GM19238 (cell line): ENCODE results near the gene CRYGA.
A peak's percentile ranks its signal among the peaks of the same experiment; 100 is the strongest.

Experiments used
- DNase-seq: peaks from one replicate; pipeline ENCODE4 v3.0.0; 2011; ENCODE audit warnings: low spot score; ENCODE audit not compliant: insufficient read length

CRYGA gene, protein sequence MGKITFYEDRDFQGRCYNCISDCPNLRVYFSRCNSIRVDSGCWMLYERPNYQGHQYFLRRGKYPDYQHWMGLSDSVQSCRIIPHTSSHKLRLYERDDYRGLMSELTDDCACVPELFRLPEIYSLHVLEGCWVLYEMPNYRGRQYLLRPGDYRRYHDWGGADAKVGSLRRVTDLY

DNA sequence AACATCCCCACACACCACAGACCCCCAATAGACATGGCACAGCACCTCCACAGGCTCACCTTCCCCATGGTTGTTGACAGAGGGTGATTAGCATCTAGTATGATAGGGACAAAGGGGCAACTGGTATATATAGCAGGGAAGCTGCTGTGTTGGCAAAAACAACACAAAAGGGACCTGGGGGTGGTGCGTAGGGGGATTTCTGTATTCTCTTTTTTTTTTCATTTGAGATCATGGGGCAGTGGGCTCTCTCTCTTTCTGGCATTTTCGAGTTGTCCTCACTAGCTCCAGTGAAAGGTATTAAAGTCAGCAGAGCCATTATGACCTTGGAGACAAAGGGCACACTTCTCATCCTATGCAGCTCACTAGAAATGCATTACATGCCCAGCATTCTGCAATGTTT is at the start of gene CRYGA:
Gene CRYGA, minus strand, starts transcription at position 101 of the 400 bp plus-strand sequence. Its CDS starts 33 bp downstream, at position 68.
- no peak for DNase-seq

DNA sequence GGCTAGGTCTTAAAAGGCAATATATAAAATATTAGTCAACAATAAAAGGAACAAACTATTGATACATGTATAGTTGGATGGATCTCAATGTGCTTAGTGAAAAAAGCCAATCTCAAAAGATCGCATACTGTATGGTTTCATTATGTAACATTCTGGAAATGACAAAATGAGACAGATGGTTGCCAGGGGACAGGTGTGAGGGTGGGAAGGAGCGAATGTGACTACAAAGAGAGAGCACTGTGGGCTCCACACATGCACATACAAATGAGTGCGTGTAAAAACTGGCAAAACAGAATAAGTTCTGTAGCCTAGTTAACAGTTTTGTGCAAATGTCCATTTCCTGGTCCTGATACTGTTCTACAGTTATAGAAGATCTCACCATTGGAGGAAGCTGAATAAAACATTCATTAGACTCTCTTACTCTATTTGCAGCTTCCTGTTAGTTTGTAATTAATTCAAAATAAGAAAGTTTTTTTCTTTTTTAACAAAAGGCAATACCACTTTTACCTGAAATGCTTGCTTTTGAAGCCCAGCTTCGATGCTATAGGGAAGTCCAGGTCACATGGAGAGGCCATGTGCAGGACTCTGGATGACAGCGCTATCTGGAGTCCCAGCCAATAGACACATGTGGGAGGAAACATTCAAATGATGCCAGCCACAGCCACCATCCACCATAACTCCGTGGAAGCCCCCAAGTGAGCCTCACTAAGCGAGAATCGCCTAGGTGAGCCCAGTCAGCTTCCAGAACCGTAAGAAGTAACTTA is 47.5 kb upstream of the CRYGA start:
- DNase-seq = no peak

DNA sequence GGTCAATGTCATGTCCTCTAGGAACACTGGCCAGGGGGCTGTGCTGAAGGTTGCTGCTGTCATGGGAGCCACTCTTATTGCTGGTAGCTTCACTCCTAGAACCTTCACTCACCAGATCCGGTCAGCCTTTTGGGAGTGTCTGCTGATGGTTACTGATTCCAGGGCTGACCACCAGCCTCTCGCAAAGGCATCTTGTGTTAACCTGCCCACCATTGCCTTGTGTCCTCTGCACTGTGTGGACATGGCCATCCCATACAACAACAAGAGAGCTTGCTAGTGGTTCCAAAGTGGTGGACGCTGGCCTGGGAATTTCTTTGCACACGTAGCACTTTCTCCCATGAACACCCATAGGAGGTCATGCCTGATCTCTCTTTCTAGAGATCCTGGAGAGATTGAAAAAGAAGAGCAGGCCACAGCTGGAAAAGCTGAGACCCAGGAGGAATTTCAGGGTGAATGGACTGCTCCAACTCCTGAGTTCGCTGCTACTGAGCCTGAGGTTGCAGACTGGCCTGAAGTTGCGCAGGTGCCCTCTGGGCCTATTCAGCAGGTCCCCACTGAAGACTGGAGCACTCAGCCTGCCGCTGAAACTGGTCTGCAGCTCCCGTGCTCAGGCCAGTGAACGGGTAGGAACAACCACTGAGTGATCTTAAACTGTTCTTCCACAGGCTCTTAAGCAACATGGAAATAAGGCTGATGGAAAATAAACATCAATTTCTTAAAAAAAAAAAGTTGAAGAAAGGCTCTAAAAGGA is 45.1 kb upstream of the CRYGA start:
- no peak for DNase-seq

DNA sequence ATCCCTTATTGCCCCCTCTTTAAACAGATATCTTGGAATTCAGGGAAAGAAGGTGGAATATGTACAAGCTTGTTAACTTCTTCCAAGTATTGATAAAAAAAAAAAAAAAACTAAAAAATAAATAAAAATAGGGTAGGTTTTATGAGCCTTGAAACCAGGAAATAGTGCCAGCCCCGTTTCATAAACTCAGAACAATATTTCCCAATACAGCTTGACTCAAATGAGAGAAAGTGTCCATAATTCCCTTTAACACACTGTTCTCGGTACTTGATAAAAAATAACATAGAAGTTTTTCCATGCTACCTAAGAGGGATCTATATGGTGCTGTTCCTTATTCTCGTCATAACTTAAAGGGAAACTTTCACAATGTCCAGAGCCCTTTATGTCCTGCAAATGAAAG is 44.4 kb upstream of the CRYGA start:
- no peak for DNase-seq

DNA sequence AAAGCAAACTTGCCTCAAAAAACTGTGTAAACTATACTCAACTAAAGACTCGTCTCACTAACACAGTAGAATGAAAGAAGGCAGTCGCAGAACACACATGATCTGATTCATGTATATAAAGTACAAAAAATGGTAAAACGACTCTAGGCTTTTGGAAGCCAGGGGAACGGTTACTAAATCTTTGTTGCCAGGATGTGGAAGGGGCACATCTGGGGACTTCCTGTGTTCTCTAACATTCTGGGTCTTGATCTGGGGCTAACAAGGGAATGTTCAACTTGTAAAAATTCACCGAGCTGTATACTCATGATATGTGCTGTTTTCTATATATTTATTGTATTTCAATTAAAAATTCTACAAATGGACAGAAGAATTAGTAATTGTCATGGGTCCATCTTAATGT is 40.8 kb upstream of the CRYGA start:
- no peak for DNase-seq

DNA sequence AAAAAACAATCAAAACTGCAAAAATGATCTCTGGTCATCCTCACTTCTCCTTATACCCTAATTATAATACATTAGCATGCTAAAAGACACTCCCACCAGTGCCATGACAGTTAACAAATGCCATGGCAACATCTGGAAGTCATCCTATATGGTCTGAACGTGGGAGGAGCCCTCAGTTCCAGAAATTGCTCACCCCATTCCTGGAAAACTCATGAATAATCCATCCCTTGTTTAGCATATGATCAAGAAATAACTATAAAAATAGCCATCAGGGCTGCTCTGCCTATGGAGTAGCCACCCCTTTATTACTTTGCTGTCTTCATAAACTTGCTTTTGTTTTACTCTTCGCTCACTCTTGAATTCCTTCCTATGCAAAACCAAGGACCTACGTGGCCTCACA is 32.1 kb upstream of the CRYGA start:
- DNase-seq = no peak

DNA sequence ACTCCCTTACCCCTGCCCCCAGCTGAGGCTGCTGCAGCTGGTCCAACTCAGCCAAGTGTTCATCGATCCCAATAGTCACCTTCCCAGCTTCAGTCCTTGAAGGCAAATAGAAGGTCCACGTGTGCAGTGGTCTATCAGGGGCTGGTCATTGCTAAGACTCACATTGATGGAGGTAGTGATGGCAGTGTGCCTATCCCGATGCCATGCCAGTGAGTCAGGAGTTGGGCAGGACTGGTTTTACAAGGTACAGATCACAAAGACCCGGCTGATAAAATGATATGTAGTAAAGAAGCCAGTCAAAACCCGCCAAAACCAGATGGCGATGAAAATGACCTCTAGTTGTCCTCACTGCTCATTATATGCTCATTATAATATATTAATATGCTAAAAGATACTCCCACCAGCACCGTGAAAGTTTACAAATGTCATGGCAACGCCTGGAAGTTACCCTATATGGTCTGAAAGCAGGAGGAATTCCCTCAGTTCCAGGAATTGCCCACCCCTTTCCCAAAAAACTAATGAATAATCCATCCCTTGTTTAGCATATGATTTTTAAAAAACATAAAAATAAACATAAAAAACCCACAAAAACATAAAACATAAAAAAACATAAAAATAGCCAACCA is 29.3 kb upstream of the CRYGA start:
- no peak for DNase-seq

DNA sequence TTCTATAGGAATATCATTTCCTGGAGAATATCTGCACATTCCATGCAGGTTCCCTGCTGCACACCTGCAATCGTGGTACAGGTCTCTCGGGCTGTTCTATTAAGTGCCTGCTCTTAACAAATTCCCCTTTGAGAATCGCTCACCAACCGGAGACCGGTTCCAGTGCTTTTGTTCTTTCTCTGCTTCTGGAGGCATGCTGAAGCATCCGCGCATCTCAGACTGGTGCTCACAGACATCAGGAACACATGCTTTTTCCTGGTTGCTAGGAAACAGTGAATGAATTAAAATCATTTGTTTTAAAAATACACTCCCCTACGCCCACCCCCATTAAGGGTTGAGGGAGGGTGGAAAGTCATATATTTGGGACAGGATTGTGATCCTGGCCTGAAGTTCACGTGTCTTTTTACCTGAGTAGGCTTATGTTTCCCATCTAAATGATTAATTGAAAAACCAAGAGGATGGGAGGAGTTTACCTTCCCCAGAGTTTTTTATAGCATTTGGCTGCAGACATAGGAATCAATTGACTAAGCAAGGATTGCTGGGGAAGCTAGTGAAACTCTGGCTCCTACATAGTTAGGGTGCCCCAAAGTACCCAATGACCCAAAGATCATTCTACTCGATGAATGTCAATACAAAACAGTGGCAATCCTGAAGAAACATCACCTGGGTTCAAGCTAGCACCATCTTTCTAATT is 26.6 kb upstream of the CRYGA start, which contains the start of gene C2orf80:
Gene C2orf80, minus strand, starts transcription at position 221 of the 694 bp plus-strand sequence. CDS start 3,044 bp downstream, outside the sequence.
- DNase-seq = no peak

DNA sequence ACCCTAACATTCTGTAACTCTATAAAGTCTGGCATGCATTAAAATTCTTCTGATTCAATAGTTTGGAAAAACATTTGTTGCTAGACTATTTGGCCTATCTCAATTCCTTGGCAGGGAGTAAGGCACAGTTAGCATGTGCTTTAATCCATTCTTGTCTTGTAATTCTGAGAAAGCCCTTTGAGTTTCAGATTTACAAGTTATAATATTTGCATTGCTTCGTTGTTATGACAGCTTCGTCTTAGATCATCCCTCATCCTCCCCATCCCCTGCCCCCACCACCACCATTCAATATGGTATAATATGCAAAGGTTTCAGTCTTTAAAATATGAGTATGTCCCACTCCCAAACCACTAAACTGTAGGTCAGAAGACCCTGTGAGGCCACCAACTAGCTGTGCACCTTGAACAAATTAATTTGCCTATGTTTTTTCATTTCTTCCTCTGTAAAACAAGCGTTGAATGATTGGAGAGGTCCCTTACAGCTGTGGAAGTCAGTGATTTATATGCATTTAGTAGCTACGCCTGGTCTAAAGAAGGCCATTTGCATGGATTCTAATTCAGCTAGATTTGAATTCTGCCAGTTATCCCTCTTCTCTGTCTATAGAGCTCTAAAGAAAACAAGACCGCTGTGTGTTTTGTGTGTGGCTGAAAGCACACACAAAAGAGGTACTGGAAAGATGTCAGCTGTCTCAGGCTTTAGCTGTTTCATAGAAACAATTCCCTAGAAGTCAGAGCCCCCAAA is 25.9 kb upstream of the CRYGA start:
- DNase-seq = no peak

DNA sequence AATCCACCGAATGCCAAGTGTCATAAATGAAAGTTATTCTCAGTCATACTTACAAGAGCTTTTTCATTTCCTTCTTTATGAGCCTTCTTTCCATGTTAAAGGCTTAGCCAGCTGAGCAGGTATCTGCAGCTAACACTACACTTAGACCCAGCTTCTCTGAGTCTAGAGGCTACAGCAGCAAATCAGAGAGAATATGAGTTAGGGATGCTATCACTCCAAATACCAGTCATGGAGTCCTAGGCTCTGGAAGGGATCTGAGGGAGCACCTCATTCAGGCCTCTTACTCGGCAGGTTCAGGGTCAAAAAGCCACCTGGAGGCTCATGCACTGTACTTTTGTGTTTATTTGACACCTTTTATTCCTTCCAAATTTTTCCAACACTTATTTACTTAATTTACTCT is 23.5 kb upstream of the CRYGA start:
- no peak for DNase-seq

DNA sequence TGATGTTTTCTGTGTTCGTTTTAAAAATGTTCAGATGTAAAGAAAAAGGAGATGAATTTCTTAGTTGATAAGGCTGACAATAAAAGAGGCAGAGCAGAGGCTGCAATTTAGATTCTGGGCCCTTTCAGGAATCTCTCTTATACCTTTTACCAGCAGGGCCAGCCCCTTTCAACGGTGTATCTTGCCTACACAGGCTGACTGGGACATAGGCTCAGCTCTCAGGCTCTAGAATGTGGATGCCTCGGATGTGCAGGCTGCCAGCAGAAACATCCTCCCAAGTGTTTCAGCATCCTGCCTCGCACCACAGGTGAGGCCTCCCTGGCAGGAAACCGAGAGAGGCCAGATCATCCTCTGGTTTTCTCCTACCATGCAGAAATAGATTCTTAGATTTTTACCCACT is 23.1 kb upstream of the CRYGA start:
- DNase-seq = no peak

DNA sequence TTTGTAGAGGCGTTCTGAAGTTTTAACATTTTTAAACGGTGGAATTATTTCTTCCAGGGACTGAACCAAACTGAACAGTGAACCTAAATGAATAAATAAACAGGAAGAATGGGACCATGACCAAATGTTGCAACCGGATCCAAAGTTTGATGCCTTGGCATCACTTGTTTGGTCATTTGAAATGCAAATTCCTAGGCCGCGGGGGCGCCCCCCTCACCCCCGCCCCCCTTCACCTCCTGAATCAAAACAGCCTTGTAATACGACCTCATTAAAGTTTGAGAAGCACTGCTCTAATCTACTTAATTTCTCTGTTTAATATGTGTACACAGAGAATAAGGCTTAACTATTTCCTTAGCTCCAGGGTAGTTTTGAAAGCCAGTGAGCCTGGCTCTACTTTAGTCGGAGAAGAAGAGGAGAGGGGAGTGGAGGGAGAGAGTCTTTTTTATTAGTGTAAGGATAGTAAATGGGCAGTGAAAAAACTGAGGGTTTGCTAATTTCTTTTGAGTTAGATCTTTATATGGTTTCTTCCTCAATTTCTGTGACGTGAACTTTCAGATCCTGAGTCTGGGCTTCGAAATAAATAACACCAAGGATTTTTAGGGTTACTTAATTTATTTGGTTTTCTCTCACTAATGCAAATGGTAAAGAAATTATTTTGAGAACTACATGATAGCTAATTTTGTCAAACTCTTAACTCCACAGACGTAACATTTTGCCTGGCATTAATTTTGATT is 20.8 kb upstream of the CRYGA start:
- no peak for DNase-seq

DNA sequence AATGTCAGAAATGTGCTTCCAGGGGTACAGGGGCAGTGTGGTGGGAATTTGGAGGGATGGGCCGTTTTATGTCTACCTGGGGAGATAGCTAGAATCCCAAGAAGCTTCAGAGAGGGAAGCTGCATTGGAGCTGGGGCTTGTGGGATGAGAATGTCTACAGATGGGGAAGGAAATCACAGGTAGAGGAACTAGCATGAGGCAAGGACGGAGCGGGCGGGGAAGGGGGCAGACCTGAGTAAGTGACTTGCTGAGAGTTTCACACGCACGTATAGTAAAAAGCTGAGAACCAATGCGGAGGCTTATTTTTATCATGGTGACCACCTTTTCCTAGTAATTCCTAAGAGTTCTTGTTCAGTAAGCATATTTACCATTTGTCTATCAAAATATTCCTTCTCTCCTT is 20.1 kb upstream of the CRYGA start:
- no peak for DNase-seq

DNA sequence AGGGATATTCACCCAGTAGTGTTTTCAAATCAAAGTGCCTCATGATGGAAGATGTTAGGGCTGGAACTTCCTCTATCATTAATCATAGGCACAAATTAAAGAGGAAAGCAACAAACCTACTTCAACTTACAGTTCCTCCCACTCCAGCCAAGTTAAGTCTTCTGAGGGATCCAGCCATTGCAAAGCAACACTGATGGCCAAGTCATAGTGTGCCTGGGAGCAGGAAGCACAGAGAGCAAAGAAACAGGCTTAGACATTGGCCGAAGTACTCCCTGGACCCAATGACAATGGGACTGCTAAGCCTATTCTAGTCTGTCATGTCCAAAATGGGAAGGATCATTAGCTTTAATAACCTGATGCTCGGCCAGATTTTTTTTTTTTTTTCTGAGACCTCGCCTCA is 19.4 kb upstream of the CRYGA start:
- DNase-seq = no peak

DNA sequence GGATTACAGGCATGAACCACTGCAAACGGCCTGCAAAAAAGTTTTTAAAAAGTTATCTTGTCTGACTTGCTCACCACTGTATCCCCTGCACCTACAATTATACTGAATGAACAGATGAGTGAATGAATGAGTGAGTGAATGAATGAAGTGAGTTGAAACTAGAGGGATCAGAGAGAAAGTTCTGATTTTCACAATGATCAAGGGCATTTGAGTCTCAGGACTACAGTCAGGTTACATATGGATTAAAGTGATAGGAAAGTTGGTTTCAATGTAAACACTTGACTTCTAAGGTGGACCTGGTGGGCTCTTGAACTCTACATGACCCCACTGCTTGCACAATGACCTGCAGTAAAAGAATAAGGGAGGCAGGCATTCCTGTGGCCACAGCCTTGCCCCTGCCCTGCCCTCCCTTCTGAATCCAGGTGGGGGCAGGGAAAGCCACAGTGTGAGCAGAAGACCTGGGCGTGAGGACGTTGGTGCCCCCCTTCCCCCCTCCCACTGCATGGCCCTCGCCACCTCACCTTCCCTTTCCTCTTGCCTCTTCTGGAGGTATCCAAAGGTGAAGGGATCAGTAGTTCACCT is 15.7 kb upstream of the CRYGA start:
- DNase-seq = no peak

DNA sequence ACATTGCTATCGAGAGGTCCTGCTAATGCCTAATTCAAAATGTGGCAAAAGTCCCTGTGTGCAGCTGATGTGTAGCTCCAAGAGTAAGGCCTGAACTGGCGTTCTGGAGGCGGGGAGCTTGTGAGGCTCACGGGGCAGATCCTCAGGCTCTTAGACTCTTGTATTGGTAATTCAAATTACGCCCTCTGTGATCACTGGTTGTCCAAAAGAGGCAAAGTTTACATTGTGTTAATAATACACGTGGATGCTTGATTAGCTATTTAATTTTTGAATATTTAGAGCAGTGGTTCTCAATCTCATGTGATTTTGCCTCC is 12.4 kb upstream of the CRYGA start:
- no peak for DNase-seq

DNA sequence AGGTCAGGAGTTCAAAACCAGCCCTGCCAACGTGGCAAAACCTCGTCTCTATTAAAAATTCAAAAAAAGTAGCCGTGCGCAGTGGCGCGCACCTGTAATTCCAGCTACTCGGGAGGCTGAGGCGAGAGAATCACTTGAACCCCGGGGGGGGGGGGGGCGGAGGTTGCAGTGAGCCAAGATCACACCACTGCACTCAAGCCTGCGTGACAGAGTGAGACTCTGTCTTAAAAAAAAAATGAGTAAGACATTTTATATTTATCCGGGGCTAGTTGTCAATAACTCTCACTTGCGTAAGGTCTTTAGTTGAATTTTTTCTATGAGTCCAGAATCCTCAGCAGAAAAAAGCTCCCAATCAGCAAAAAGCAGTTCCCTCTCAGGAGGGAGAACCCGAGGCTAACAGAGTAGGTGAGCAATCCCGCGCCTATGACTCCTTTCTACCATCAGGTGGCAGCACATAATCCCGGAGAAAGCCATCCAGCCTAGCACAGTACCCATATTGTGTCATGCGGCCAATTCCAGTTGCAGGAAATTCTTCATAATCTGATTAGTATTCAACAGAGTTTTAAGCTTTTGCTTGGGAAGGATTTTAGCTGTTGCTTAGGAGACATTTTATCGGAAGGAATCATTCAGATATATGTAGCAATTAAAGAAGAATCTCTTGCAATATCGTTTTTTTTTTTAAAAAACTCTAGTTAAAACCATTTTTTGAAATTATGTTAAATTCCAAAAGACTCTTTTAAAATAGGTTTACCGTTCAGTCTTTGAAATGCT is 11.9 kb upstream of the CRYGA start:
- DNase-seq = peak; percentile 42

DNA sequence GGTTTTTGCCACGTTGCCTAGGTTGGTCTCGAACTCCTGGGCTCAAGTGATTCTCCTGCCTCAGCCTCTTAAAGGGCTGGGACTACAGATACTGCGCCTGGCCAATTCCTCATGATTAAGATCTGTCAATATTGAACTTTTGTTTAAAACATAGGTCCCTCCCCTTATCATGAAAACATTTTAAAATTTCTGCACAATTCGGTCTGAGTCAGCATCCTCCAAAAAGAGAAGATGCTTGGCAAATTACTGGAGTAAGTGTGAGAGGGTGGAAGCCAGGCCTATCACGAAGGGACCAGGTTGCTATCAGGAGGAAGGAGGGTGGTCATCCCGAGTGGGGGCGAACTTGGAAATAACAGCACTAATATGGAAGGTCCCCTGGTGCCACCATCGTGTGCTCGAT is 10.8 kb upstream of the CRYGA start:
- no peak for DNase-seq

DNA sequence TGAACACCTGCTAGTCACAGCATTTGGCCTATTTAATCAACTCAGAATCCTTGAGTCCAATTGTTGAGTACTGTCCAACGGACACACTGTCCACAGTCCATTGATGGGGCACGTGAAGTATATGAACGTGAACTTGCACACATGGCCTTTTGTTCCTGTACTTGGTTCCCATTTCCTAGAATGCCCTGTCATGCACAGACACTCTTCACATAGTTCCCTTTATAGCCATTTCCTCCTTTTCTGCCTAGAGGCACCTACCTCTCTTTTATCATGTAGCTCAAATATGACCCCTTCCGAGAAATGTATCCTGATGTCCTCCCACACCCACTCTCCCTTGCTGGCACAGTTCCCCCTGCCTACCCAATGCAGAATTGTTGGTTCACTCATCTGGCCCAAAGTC is 8.7 kb upstream of the CRYGA start:
- no peak for DNase-seq
